ENCODE measurements around the gene PI16.

Gene PI16

DNA sequence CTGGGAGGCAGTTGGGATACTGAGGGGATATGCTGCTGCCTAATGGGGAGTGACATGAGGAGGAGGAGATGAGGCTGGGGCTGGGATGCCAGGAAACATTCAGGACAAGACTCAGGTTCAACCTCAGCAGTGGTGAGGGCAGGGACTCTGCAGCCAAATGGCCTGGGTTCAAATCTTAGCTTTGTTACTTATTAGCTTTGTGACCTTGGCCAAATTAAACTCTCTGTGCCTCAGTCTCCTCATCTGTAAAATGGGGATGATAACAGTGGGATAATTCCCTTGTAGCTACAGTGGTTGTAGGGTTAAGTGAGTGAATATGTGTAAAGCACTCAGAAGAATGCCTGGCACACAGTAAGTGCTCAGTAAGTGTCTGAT, 1.9 kb downstream of the PI16 start:
- DNase-seq (ENCODE audit: low read depth), result no peak
- H3K4me3 ChIP-seq (ENCODE audit: low read depth, low read length), result no peak overlapping the region
- TF ChIP-seq, protein P1, sequence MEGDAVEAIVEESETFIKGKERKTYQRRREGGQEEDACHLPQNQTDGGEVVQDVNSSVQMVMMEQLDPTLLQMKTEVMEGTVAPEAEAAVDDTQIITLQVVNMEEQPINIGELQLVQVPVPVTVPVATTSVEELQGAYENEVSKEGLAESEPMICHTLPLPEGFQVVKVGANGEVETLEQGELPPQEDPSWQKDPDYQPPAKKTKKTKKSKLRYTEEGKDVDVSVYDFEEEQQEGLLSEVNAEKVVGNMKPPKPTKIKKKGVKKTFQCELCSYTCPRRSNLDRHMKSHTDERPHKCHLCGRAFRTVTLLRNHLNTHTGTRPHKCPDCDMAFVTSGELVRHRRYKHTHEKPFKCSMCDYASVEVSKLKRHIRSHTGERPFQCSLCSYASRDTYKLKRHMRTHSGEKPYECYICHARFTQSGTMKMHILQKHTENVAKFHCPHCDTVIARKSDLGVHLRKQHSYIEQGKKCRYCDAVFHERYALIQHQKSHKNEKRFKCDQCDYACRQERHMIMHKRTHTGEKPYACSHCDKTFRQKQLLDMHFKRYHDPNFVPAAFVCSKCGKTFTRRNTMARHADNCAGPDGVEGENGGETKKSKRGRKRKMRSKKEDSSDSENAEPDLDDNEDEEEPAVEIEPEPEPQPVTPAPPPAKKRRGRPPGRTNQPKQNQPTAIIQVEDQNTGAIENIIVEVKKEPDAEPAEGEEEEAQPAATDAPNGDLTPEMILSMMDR (conservative IDR thresholded peaks at IDR 0.05; ENCODE audit: low read depth, low read length), result no peak

DNA sequence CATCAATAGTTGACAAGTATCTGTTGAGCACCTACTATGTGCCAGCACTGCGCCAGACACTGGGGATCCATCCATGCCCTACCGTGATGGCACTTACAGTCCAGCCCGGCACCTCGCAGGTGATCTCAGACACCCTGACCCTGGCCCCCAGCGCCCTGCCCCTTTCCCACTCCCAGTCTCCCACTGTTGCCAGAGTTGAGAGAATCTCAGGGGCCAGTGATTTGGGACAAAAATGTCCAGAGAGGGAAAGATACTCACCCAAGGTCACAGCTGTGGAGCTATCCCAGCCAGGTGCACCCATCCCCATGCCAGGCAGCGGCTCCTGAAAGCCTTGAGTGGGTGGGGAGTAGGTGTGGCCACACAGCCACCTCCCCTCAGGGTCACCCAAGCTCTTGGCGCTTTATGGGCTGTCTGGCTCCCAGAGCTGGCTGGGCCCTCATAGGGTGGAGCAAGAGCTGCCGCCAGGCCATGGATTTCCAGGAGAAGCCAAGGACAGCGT, 3.3 kb downstream of the PI16 start:
- DNase-seq (ENCODE audit: low read depth), result no peak
- H3K4me3 ChIP-seq (ENCODE audit: low read depth, low read length), result no peak overlapping the region
- TF ChIP-seq, protein P1 (conservative IDR thresholded peaks at IDR 0.05; ENCODE audit: low read depth, low read length), result no peak

DNA sequence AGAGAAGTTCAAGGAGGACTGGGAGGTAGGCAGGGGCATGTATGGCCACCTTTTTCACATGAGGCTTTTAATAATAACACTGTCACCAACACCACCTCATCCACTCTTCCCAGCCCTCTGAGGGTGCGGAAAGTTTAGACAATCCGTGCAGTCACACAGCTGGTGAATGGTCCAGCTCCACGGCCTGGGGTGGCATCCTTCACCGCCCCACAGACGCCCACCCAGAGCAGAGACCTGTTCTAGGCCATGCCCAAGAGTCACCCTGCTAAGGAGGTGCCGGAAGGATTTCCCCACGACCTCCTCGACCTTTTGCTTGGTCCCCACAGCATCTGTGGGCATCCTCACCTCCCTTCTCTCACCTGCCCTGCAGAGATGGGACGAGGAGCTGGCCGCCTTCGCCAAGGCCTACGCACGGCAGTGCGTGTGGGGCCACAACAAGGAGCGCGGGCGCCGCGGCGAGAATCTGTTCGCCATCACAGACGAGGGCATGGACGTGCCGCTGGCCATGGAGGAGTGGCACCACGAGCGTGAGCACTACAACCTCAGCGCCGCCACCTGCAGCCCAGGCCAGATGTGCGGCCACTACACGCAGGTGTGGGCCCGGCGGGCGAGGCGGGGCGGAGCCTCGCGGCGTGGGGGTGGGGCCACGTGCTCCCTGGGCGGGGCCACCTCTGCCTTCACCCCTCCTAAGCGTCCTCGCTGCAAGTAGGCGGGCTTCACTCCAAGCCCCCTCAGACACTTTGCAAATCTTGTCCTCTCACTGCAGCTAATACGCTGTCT, 4.4 kb downstream of the PI16 start:
- H3K4me3 ChIP-seq (ENCODE audit: low read depth, low read length), result no peak overlapping the region
- DNase-seq (ENCODE audit: low read depth), result no peak
- TF ChIP-seq, protein P1 (conservative IDR thresholded peaks at IDR 0.05; ENCODE audit: low read depth, low read length), result no peak

DNA sequence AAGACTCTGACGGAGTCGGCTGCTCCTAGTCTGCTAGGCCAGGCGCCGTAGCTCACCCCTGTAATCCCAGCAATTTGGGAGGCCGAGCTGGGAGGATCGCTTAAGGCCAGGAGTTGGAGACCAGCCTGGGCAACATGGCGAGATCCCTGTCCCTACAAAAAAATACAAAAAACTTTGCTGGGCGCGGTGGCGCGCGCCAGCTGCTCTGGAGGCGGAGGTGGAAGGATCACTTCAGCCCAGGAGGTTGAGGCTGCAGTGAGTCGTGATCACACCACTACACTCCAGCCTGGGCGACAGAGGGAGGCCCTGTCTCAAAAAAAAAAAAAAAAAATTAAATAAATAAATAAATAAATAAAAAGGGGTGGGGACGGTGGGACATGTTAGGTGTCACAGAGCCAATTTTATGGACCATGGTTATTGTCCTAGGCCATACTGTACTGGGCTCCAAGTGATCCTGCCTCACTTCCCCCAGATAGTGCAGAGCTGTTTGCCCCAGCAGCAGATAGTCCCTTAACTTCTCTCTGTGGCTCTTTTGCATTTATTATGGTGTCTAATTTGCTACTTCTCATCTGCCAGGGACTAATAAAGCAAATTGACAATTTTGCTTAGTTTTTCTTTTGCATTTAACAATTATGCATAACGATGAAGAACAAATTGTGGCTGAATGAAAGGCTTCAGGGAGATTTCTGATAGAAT, 5.2 kb downstream of the PI16 start:
- TF ChIP-seq, protein P1 (conservative IDR thresholded peaks at IDR 0.05; ENCODE audit: low read depth, low read length), result no peak
- DNase-seq (ENCODE audit: low read depth), result no peak
- H3K4me3 ChIP-seq (ENCODE audit: low read depth, low read length), result no peak overlapping the region

DNA sequence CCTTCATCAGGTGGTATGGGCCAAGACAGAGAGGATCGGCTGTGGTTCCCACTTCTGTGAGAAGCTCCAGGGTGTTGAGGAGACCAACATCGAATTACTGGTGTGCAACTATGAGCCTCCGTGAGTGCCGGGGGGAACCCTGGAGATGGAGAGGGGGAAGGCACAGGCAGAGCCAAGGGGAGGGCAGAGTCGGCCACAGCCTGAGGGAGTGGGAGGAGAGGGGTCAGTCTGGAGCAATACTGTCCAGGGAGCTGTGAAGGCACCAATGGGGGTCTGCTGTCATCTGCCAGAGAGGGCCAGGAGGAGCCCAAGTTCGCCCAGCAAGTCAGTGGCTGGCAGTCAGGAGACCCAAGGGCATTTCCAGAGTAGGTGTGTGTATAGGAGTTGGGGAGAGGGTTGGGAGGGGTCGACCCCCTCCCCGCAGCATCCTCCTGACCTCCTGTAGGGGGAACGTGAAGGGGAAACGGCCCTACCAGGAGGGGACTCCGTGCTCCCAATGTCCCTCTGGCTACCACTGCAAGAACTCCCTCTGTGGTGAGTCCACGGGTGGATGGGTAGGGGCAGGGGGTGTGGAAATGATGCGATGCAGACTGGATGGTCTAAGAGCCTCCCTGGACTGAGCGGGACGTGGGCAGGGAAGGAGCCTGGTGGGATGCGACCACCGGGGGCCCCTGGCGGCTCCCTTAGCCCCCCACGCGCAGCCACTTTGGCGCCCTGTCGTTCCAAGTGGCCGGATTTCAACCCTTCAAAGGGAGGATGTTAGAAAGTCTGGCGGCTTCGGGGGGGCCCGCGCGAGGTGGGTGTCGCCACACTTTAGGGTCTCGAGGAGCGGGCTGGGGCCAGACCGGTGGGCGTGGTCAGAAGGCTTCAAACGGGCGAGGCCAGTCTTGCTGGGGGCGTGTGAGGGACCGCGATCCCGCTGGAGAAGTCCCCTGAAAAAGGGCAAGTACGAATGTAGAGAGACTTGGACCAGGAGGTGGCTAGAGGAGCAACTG, 7.2 kb downstream of the PI16 start:
- TF ChIP-seq, protein P1 (conservative IDR thresholded peaks at IDR 0.05; ENCODE audit: low read depth, low read length), result no peak
- H3K4me3 ChIP-seq (ENCODE audit: low read depth, low read length), result no peak overlapping the region
- no peak for DNase-seq (ENCODE audit: low read depth)

- H3K4me3 ChIP-seq (ENCODE audit: low read depth, low read length), result no peak overlapping the region
- peak; percentile 65 for DNase-seq (ENCODE audit: low read depth)
- TF ChIP-seq, protein P1 (conservative IDR thresholded peaks at IDR 0.05; ENCODE audit: low read depth, low read length), result no peak
Measured at GRCh38 chr6:36962874-36963273, 8.3 kb downstream of the PI16 start.

All from choroid plexus epithelial cell (primary cell).